Stimulated activated CD8-positive, alpha-beta memory T cell treated with anti-CD3 and anti-CD28 coated beads, Interleukin-12 subunit alpha, Interleukin-12 subunit beta, amount 100 ng/mL, for 24 hours (primary cell): ENCODE data around the gene PAIP2.

ENCODE experiments used
- DNase-seq: peaks from one replicate; pipeline ENCODE4 v3.0.0-alpha.2; 2020; ENCODE audit errors: extremely low read depth

Gene PAIP2

DNA sequence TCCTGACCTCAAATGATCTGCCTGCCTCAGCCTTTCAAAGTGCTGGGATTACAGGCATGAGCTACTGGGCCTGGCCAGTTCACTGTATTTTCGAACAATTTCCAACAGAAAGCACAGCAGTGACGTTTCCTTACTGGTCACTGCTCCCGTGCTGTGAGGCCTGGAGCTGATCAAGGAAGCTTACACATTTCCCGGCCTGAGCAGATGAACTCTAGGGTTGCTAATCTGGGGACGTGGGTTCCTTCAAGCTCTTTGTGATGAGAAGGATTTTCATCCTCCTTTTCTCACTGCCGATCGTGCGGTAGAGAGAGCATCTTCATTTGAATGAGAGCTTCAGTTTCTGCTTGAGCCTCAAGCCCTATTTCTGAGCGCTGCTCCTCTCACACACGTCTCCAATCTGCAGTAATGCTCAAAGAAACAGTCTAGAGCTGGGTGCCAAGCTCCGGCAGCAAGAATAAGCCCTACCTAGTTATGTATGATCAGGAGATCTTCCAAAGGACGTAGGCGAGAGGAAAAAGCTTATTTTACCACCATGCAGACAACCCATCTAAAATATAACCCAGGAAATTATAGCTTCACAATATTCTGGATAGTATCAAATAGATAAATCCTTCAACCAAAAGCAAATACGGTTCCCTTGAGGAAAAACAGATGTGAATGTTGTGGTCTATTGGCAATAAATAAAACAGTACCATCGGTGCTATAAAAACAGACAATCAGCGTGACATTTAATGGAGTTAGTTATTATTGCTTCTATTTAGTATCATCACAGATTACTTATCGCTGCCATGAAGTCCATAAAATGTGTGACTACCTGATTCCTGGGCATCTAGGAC is 69.6 kb downstream of the PAIP2 start:
- no peak for DNase-seq

DNA sequence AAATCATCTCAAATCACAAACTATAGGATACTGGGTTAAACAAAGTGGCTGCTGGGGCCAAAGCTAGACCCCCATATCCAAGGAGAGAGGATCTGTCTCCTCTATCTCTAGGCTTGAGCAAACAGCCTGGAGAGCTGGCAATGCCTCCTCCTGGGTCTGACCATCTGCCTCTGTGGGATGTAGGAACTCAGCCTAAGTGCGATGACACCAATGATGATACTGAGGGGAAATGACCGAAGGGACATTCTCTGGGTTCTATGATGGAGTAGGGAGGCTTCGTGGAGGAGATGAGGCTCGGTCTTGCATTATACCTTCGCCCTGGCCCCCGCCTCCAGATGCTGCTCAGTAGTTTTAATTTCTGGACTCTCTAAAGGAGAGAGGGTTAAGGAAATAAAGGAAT is 71.5 kb downstream of the PAIP2 start:
- DNase-seq = no peak

DNA sequence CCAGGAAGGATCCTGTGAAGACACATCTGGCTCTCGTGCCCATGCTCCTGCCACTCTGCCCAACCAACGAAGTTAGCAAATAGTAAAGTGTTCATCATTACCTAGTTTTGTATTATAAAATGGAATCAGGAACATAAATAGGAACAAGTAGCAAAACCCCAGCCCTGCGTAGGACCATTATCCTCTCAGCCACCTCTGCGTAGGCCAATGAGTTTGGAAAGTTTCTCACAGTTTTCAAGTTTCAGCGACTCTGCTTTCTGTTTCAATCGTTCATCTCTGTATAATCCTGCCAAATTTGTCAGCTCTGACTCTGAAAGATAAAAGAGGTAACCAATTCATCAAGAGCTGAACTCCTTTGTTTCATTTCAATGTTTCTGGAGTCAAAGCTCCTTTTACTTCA is 72.3 kb downstream of the PAIP2 start:
- DNase-seq = no peak

DNA sequence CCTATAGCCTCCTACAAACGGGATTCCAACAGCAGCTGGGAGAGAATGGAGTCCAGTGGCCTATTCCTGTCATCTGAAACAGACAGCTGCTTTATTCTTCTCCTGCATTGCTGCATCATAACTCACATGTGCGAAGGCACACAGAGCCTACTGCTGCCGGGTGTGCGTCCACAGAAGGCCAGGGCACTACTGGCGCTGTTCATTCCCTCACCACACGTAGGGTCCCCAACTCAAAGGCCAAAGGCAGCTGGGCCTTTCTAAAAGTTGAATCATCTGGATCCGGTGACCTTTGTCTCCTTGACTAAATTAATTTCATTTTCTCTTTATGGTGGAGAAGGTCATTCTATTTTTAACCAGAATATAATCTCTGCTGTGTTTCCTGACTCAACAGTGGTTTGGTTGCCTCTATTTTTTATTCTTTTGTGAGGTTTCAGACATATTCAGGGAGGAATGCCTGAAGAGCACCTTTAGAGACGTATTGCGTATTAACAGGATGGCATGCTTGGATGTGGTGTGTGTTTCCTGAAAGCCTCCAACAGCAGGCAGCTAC is 73.0 kb downstream of the PAIP2 start:
- no peak for DNase-seq

DNA sequence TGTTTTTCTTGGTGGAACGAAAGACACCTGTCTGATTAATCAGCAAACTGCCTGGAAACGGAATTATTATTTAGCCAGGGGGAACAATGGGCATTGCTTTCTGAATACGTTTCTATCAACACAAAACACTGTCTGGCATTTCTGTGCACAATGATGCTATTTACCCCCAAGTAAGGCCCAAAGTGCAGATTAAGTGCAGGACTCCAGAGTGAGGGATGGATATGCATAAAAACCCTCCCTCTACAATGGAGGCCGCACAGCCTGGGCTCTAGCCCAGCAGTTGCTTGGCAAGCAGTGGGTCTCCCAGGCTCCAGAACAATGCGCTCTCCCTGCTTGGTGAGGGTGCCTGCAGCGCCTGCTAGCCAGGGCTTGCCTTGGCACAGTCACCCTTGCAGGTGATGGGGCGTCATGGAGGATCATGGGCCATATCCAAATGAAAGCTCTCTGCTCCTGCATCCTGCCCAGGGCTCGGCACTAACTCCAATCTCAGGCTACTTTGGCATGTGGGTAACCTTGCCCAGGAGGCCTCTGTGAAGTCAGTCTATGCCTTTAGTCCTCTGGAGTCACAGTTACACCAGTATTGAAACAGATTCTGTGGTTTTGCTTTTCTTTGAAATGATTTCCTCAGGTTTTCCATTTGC is 73.7 kb downstream of the PAIP2 start:
- no peak for DNase-seq

DNA sequence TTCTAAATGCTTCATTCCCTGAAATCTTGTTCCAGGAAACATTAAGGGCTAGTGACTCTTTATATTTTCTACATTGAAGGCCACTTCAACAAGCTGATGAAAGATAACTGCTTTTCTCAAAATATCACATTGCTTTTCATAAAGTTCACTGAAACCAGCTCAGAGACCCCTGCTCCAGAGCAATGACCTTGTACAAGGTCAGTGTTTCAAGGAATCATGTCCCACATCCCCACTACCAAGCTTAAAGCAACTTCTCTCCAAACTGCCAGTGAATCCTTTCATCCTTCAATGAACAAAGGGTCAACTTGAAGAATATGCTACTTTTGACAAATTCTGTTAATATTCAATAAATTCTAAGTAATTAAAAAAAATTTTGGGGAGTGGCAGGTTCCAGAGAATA is 74.2 kb downstream of the PAIP2 start:
- DNase-seq = no peak

DNA sequence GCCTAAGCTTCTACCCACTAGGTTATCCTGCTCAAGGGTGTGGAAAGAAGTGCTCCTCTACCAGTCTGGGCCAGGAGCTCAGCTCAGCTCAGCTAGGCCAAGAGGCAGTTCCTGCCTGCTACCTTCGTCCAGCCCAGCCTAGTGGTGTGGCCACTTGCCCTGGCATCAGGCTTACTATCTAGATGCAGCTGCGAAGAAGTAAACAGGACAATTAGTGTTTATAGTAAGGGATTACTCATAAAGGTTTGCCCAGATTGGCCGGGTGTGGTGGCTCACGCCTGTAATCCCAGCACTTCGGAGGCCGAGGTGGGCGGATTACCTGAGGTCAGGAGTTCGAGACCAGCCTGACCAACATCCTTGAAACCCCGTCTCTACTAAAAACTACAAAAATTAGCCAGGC is 75.0 kb downstream of the PAIP2 start:
- DNase-seq = no peak

DNA sequence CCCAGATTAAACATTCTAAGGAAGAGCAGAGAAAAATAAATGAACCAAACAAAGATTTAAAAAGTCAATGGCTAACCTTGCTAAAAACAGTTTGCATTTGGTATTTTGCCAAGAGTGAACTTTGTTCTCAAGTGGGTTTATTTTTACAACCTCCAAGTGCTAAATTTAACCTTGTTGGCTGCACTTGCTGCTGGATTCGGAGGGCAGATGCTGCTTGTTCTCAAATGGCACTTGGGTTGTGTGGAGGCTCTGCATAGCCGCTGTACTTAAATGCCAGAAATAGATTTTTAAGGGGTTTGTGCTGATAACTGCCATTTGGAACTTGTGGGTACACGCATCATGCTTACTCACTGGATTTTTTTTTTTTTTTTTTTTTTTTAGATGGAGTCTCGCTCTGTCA is 75.6 kb downstream of the PAIP2 start:
- no peak for DNase-seq

DNA sequence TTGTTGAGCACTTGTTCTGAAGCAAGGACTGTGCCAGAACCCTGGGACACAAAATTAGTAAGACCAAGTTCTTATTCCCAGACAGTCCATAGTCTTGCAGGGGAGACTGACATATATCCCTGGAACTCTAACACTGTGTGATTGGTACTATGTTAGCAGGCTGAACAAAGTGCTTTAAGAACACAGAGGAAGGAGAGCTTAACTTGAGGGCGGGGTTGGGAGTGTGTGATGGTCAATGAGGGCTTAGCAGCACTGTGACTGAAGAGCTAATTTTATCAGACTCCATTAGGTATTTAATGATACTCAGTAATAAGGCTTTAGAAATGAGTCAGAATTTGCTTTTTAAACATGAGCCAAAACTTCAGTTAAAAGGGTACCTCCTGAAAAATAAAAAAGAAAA is 77.1 kb downstream of the PAIP2 start:
- DNase-seq = no peak
